HG02678 (cell line): ENCODE data around the gene SOBP.

ENCODE experiments used
- ATAC-seq: cut with Tn5 transposase; IDR thresholded peaks from one replicate; pipeline ENCODE4 v1.9.1; 2021; ENCODE audit warnings: mild to moderate bottlenecking, moderate library complexity; ENCODE audit not compliant: unreplicated experiment

Gene SOBP

DNA sequence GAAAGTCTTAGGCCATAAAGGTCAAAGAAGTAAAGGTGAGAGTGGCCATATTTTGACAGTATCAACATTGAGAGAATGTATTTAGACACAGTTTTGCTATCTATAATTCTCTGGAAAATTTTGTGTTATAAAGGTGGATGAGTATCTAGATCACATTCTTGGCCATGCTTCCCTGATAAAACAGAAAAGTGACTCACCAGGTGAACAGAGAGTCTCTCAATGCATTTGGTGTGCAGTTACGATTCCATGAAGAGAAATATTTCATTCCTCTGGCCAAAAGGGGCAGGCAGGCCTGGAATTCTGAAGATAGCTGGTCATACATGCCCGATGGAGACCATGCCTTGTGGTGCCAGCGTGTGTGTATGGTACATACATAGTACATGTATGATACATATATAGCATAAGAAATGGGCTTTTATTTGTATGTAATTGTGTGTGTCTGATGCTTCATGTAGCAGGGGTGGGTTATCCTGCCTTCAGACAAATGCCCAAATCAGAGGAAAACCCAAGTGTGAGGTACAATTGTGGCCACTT is 164.0 kb downstream of the SOBP start:
- ATAC-seq, result no peak

DNA sequence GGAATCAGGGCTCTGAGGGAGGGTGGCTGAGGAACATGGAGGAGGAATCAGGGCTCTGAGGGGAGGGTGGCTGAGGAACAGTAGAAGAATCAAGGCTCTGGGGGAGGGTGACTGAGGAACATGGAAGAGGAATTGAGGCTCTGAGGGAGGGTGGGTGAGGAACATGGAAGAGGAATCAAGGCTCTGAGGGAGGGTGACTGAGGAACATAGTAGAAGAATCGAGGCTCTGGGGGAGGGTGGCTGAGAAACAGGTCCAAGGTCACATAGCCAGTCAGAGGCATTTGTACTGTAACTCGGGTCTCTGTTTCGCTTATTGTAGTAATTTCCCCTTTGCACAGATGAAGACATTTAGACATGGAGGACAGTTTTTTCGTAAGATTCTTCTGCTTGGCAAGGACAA is 164.8 kb downstream of the SOBP start:
- ATAC-seq, result no peak

DNA sequence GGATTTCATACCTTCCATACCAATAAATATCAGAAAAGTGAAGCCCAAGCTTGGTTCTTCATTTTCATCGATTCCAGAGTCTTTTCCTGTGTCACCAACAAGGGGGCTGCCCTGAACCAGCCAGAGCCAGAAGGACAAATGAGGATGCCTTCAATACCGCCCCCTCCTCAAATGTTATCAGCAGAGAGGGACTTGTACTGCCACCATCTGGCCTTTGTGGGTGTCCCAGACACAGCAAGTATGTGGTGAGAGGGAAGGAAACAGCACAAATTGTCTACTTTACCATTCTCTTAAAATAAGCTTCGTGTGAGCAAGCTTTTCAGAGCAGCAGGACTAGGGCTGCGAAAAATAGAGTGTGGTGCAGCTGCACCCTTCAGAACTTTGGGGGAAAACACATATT is 165.3 kb downstream of the SOBP start:
- no peak for ATAC-seq

DNA sequence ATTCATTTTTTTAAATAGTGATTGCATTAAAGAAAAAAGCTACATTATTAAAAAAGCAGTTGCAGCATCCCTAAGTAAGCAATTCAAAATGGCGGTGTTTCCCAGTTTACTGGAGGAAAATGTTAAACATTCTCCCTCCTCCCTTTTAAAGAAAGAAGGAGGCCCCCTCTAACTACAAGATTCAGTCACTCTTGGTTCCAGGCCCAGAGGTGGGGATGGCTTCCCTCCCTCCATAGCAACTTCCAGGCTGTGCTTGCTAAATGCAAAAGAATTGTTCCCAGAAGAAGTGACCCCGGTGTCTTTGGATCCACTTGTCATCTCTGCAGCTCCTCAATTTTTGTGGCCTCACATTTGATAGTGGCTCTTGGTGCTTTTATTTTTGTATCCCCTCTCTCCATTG is 165.9 kb downstream of the SOBP start:
- ATAC-seq, result no peak

DNA sequence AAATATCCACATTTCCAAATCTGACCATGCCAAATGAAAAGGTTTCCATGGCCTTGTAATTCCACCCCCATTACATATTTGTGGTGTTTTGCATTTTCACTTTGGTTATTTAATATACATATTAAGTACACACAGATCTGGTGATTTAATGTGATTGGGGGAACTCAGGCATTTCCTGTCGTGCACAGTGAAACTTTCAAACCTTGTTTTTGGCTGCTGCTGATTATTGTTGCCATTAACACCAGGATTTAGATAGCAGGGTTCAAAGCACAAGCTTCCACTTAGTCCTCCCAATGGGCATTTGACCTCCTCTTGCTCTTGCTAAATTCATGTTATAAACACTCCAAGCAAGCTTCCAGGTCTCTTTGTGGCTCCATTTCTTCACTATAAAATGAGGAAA is 166.5 kb downstream of the SOBP start:
- ATAC-seq, result no peak

DNA sequence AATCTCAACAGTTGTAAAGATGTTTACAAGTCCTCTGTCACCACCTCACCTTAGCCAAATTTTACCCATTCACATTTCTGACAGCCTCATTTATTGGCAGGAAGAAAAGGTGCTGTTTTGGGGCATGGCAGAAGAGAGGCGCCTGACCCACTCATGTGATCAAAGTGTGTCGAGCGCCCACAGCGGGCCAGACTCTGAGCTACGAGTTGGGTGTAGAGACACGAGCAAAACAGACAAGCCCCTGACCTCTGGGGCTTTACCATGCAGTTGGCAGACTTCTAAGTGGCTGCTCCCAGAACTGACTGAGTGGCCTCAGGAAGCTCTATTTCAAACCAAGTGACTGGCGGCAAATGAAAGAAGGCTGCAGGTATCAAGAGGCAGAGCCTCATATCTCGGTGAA is 167.0 kb downstream of the SOBP start:
- ATAC-seq, result no peak

DNA sequence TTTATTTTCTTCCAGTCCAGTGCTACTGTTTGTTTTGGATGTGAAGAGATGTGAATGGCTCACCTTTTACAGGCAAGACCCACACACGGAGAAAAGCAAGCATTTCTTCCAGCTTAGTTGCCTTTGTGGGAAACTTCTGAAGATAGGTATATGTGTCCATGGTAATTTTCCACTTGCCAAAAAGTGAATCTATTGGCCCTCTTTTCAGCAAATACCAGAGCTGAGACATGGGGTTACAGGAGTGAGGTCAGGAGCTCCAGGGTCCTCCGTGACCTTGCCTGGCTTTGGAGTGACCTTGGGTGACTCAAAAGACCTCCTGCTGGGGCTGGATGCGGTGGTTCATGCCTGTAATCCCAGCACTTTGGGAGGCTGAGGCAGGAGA is 167.4 kb downstream of the SOBP start:
- ATAC-seq, result no peak

DNA sequence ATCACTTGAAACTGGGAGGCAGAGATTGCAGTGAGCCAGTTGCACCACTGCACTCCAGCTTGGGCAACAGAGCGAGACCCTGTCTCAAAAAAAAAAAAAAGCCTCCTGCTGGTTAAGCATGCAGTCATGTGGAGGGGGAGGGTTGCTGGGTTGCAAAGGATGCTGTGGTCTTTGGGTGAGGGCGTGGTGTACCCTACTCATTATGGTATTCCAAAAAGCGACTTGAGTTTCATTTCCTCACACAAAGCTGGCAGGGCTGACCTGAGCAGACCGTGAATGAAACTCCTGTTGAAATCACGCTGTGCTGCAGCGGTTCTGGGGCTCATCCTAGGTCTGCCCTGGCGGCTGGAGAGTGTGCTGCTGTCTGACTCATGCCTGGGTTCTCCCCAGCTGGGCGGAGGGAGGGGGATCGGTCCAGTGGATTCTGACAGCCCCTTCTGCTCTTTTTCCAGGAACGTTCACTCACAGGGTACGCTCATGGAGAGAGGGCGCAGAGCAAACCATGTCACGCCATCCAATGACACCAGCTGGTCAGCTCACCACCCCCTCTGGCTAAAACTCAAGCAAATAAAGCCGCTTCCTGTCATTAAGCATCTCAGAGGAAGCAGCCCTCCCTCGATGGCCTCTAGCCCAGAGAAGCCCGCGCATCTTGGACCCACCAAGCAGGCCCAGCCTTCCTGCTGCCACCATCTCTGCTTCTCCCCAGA is 168.0 kb downstream of the SOBP start:
- ATAC-seq, result peak; percentile 89

DNA sequence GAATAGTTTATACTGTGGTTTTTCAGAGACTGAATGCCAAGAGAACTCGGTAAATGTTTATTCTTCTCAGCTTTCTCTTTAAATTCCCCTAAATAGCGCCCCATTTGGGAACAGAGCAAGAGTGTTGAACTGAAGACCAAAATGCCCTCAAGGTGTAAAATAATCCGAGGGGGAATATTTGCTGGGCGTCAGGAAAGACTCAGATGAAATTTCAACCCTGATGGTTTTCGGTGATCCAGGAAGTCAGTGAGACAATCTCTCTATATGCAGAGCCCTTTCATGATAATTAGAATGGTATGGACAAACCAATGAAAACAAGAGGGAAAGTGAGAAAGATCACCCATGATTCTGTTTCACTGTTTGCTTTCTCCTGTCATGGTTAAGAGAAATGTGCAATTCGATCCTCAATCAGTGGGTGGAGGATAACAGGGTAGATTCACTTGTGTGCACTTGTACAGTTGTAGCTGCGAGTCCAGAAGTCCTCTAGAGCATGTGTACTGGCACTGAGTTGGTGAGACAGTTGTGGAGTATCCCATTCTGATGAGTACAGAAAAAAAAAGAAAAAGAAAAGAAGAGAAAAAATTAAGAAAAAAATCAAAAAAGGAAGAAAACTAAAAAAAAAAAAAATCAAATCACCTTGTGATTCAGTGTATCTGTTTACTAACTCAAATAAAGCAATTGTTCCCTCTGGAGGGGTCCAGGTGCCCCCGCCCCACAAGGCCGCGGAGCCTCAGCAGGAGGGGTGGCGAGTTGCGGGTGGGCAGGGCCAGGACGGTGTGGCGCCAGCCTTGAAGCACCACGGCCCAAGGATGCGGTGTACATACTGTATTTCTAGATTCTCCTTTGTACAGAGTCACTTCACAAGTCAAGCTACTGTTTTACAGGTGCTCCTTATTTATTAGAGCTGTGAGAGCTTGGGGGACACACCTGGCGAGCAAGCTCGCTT is 169.3 kb downstream of the SOBP start:
- ATAC-seq, result no peak

DNA sequence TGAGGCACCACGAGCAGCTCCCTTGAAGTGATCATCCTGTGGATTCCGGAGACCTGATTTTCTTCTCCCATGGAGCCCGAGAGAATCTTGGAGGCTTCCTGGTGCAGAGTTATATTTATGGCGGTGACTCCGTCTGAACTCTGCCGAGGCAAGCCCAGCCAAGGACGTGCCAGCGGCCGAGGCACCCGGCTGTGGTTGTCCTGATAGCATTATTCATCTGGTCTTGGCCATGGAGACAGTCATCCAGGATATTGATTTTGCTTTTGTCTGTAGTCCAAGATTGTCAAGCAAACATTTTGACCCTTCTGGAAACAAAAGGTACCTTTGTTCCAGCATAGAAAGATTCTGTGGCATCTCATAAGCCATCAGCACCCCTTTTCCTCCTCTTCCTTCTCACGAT is 170.9 kb downstream of the SOBP start:
- ATAC-seq, result no peak

DNA sequence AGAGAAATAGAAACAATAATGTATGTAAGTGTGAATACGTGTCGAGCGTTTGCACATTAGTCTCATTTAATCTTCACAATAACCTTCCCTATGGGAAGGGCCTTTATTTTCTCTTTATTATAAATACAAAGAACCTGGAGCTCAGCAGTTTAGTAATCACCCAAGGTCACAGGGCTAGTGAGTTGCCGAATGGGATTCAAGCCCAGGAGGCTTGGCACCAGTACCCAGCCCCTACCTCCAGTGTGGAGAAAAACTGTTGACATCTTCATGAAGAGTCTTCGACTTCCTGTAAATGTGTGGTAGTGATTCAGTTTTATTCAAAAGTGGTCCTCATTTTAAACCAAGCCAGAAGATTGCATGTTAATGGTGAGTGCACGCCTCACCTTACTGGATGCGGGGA is 171.4 kb downstream of the SOBP start:
- ATAC-seq, result no peak

DNA sequence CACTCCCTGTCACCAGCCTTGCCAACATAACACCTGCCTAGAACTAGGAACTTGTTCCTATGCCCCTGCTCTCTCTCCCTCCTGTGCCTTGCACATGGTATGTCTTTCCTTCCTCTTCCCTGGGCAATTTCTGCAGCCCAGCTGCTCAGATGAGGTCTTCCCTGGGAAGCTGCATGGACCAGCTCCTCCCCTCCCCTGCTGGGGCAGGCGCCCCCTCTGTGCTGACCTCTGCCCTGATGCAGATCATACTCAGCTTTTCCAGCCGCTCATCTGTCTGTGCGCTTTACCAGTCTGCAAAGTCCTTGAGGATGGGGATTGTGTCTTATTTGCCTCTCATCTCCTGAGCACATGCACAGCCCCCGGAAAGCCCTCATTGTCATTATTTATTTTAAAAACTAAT is 172.4 kb downstream of the SOBP start:
- ATAC-seq, result no peak

DNA sequence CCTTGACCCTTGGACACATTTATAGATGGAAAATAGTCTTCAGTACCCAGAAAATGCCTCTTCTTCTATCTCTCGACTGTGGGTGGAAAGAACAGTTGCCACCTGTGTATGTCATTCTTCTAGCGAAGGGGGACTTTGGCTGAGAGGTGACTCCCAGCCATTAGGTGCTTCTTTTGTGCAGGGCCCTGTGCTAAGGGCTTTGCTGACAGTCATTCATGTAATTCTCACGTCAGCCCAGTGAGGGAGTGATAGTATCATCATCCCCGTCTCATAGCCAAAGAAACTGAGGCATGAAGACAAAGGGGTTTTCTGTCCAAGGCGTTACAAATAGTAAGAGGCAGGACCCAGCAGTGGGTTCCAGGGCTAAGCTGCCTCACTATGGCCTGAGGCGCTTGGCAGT is 173.4 kb downstream of the SOBP start:
- ATAC-seq, result no peak

DNA sequence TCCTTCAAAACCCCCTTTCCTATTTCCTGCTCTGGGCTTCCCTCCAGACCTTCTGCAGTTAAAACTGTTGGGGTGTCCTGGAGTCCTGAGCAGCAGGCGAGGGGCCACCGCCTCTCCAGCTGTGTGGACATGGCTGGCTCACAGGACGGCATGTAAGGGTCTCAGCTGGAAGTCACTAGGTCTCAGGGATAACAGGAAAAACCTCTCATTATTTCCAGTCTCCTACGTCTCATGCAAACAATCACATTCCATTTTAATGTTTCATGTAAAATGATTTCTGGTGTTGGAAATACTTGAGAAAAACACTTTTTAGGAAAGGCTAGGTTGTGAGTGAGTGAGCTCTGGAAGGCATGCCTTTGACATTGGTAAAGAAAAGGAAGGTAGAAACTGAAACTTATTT is 175.5 kb downstream of the SOBP start:
- no peak for ATAC-seq

DNA sequence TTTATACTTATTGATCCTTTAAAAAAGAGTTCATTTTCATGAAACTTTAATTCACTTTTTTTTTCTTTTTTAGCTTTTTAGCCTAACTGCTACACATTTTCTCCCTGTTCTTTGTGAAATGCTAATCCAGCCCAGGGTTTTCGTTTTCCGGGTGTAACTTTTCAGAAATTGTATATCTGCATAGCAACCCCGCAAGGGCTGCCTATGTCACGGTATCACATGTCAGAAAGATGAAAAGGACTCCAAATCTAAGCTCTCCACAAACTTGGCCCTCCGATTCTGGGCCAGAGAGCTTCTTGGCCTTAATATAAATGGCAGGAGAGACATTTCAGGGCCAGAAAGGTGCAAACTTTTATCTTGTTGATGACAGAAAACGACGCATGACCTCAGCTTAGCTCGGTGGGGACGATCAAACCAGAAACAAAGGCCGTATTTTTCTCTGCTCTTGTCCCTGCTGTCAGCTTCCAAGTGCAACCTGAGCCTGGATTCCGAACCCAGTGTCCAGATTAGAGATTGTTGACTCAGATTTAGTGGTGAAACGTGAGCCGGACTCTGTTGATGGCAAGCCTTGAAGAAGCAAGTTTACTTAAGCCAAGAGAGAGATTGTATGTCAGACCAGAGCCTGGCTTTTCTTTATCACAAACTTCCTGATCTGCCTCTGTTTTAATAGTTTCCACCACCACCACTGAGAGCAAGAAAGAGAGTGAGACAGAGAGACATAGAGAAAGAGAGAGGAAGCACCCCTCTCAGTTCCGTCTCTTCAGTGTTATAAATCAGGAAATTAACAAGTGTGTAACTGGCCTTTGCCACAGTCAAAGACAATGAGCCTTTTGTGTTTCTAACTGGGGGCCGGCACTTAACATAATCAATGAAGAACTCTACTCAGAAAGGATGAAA is 176.4 kb downstream of the SOBP start:
- ATAC-seq, result no peak

DNA sequence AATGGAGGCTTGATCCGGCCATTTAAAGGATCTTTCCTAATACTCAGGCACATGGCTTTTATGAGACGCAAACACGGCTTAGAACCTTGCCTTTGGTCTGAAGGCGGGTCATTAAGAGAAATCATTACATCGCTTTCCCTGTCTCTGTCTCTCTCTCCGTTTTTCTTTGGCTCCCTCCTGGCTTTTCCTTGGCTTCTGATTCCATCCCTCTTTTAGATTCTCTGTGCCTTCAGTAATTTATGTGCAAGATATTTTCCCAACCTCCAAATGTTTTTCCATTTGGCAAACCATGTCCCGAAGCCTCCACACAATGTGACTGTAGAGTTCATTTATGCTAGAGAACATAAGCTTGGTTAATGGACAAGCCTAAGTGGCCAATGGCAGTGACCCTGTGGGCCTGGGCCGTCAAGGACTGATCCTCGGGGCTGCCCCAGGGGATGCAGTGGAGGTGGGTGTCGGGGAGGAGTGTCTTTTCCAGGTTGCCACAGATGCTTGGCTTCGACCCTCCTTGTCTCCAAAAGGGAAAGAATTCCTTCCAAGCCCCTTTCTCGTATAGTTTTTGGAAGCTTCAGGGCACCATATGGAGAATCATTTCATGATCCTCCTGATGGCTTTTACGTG is 177.2 kb downstream of the SOBP start:
- ATAC-seq, result no peak

DNA sequence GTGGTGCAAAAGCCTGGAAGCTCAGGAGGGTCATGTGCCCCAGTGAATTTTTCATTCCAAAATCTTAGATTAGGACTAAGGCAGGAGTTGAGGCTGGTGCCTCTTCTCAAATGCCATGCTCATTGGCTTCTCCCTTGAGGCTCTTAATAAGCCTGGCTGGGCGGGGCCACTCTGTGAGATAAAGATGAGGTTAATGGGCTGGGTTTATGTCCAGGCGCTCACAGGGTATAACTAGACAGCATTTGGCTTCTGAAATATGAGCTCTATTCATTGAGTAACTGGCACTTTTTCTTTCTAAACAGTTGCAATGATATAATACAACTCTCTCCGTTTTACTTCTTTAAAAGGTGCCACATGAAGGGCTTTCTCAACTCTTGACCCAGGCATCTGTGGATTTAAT is 177.9 kb downstream of the SOBP start:
- ATAC-seq, result no peak

DNA sequence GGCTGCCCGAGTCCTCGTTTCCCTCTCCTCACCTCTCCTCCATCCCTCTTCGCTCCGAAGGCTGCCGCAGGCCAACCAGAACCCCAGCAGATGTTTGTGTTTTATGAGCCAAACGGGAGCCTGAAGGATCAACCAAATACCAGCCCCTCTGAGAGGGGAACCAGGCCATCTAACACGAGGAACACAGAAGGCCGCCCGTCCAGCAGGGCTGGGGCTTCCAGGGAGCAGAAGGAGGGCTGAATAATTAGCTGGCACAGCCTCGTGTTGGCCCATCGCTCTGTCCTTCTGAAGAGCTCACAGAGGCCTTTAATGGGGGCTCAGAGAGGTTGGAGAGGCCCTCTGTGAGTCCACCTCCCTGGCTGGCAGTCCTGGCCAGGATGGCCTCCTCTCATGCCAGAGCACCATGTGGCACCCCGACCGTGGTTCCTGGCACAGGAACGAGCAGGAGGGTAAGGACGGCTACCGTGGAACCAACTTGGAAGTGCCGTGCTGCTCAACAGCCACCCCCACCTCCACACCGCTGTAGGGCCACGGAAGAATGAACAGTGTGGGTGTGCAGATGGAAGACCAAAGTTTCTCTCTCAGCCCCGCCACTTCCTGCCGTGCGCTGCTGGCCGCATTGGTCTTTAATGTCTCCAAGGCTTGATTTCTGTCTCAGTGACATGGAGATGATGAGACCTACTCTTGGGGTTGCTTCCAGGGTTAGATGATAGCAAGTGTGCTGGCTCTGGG is 179.0 kb downstream of the SOBP start:
- peak; percentile 91 for ATAC-seq

DNA sequence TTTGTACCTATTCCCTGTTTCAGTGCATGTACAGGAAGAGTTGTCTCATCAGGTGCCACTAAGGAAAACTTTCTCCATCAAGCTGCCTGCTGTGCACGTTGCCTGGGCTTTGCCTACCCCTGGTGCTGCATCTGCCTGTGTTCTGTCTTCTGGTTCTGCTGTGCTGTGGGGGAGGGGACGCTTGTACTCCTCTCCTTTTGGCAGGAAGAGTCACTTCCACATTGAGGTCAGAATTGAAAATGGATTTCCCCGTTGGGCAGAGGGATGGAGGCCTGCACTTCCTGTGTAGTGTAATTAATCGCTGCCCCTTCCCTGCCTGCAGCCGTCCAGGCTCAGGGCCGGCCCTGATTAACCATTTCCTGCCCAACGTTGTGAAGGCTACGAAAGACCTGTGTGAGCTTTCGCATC is 180.9 kb downstream of the SOBP start:
- peak; percentile 32 for ATAC-seq

DNA sequence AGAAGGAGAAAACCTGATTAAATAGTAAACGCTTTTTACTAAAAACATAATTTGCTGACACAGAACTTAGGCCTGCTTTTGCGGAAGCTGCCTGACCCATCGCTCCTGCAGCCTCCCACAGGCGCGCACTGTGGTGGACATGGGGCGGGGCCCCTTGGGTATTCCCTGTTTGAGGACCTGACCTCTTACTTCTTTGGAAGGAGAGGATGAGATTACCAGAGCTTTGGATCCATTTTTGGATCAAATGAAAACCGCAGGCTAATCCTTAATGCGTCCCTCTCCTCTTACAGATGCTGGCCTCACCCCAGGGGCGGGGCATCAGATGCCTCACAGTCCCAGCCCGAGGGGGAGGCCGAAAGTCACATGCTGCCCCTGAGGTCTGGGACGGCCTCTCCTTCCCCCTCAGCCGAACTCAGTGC is 183.2 kb downstream of the SOBP start:
- ATAC-seq, result no peak
